ENCODE results near the gene UGT1A3. TPM values are rescaled to one million over a fixed set of nuclear protein-coding genes. Genes with fewer than 3 reads are reported as not detected.

UGT1A3 gene
- total and polyA plus RNA-seq, 7 experiments from 2014 or later = not detected

GRCh38 chr2:233688341-233688740 is 40.5 kb upstream of the UGT1A3 start:
- CTCF ChIA-PET = no interaction called here
- H3K4me3 Mint-ChIP-seq = no peak overlapping the region
- peaks cover 4 to 20% (median 6%) of the 10 kb centered on the region in 5 donors for H3K27me3 Mint-ChIP-seq
- Histone ChIP-seq H3K9me3 (ENCODE audit: control insufficient read depth in 2 of 3, low read length in 3 of 3) (no peaks in the 10 kb centered on the region), H3K27ac (ENCODE audit: low read depth, low read length) (no peak overlapping the region), H3K4me1 (ENCODE audit: control insufficient read depth in 2 of 2, insufficient read depth in 2 of 2, low read length in 2 of 2) (no peaks in the 10 kb centered on the region), H3K4me3 (ENCODE audit: low read length) (no peak overlapping the region), H3K27me3 (ENCODE audit: control insufficient read depth in 2 of 2, insufficient read depth in 2 of 2, low read length in 2 of 2) (no peaks in the 10 kb centered on the region), H3K36me3 (ENCODE audit: control insufficient read depth in 2 of 3, insufficient read depth in 3 of 3, low read length in 3 of 3) (no peaks in the 10 kb centered on the region)
- H3K36me3 Mint-ChIP-seq = peaks cover 0 to 4% (median 0%) of the 10 kb centered on the region in 5 donors
- intact Hi-C loops (cut with micrococcal nuclease) = no loop called here
- H3K27ac Mint-ChIP-seq = no peak overlapping the region
- no peaks in the 10 kb centered on the region for H3K4me1 Mint-ChIP-seq
- DNase-seq (no peak), ATAC-seq (no peak)
- peaks cover 0 to 2% (median 0%) of the 10 kb centered on the region in 11 donors for H3K9me3 Mint-ChIP-seq
- POLR2A ChIA-PET = no interaction called here

GRCh38 chr2:233689031-233689430 is 39.8 kb upstream of the UGT1A3 start:
- H3K9me3 Mint-ChIP-seq = peaks cover 0 to 2% (median 0%) of the 10 kb centered on the region in 11 donors
- peak; percentile 29 for ATAC-seq
- H3K27me3 ChIP-seq (ENCODE audit: control insufficient read depth in 2 of 2, insufficient read depth in 2 of 2, low read length in 2 of 2) = no peaks in the 10 kb centered on the region
- no peaks in the 10 kb centered on the region for H3K9me3 ChIP-seq (ENCODE audit: control insufficient read depth in 2 of 3, low read length in 3 of 3)
- DNase-seq = no peak
- H3K27me3 Mint-ChIP-seq = peaks cover 4 to 20% (median 6%) of the 10 kb centered on the region in 5 donors
- no peaks in the 10 kb centered on the region for H3K4me1 ChIP-seq (ENCODE audit: control insufficient read depth in 2 of 2, insufficient read depth in 2 of 2, low read length in 2 of 2)
- no peak overlapping the region for H3K4me3 Mint-ChIP-seq
- H3K4me3 ChIP-seq (ENCODE audit: low read length) = no peak overlapping the region
- no peak overlapping the region for H3K27ac ChIP-seq (ENCODE audit: low read depth, low read length)
- peaks cover 0 to 4% (median 0%) of the 10 kb centered on the region in 5 donors for H3K36me3 Mint-ChIP-seq
- ChIA-PET POLR2A (no interaction called here), CTCF (no interaction called here)
- H3K4me1 Mint-ChIP-seq = no peaks in the 10 kb centered on the region
- intact Hi-C loops (cut with micrococcal nuclease) = no loop called here
- H3K27ac Mint-ChIP-seq = no peak overlapping the region
- no peaks in the 10 kb centered on the region for H3K36me3 ChIP-seq (ENCODE audit: control insufficient read depth in 2 of 3, insufficient read depth in 3 of 3, low read length in 3 of 3)

DNA sequence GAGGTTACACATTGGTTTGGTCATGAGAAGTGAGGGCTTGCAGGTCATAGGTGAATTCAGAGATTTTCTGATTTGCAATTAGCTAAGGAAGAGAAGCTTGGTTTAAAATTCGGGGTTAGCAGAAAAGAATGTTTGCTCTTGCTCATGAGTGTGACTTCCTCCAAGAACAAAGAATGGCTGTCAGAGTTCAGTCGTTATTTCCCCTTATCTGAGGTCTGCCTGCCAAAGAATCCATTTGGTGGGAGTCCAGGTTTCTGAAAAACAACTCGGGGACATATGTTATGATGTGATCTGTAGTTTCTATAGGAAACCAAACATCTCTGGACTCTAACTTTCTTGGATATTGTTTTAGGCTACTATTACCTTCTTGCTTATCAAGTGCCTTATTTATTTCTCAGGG is 39.3 kb upstream of the UGT1A3 start:
- no peaks in the 10 kb centered on the region for H3K9me3 ChIP-seq (ENCODE audit: control insufficient read depth in 2 of 3, low read length in 3 of 3)
- intact Hi-C loops (cut with micrococcal nuclease) = no loop called here
- no peaks in the 10 kb centered on the region for H3K4me1 Mint-ChIP-seq
- no peak overlapping the region for H3K27ac ChIP-seq (ENCODE audit: low read depth, low read length)
- no peak overlapping the region for H3K27ac Mint-ChIP-seq
- H3K9me3 Mint-ChIP-seq = peaks cover 0 to 2% (median 0%) of the 10 kb centered on the region in 11 donors
- H3K4me1 ChIP-seq (ENCODE audit: control insufficient read depth in 2 of 2, insufficient read depth in 2 of 2, low read length in 2 of 2) = no peaks in the 10 kb centered on the region
- ATAC-seq = no peak
- H3K36me3 Mint-ChIP-seq = peaks cover 0 to 4% (median 0%) of the 10 kb centered on the region in 5 donors
- no peak overlapping the region for H3K4me3 ChIP-seq (ENCODE audit: low read length)
- no peaks in the 10 kb centered on the region for H3K36me3 ChIP-seq (ENCODE audit: control insufficient read depth in 2 of 3, insufficient read depth in 3 of 3, low read length in 3 of 3)
- no peak overlapping the region for H3K4me3 Mint-ChIP-seq
- no peaks in the 10 kb centered on the region for H3K27me3 ChIP-seq (ENCODE audit: control insufficient read depth in 2 of 2, insufficient read depth in 2 of 2, low read length in 2 of 2)
- ChIA-PET CTCF (no interaction called here), POLR2A (no interaction called here)
- DNase-seq = no peak
- H3K27me3 Mint-ChIP-seq = peaks cover 4 to 20% (median 6%) of the 10 kb centered on the region in 5 donors

DNA sequence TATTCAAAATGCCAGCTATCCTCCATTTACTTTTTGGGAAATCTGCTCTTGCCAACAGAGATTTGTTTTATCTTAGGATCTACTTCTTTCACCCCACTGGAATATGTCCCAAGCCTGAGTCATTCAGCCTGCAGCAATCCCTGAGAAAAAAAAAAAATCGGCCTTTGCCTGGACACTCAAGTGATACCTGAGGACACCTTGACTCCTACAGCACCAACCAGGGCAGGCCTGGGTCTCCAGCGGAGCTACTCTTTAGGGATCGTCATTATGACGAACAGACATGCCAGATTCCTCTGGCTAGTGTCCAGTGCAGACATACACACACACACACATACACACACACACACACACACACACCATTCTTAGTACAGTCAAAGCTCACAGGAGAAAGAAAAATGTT is 38.4 kb upstream of the UGT1A3 start:
- ATAC-seq (no peak), DNase-seq (no peak)
- Histone ChIP-seq H3K27me3 (ENCODE audit: control insufficient read depth in 2 of 2, insufficient read depth in 2 of 2, low read length in 2 of 2) (no peaks in the 10 kb centered on the region), H3K9me3 (ENCODE audit: control insufficient read depth in 2 of 3, low read length in 3 of 3) (no peaks in the 10 kb centered on the region), H3K4me1 (ENCODE audit: control insufficient read depth in 2 of 2, insufficient read depth in 2 of 2, low read length in 2 of 2) (no peaks in the 10 kb centered on the region), H3K27ac (ENCODE audit: low read depth, low read length) (no peak overlapping the region), H3K4me3 (ENCODE audit: low read length) (no peak overlapping the region), H3K36me3 (ENCODE audit: control insufficient read depth in 2 of 3, insufficient read depth in 3 of 3, low read length in 3 of 3) (no peaks in the 10 kb centered on the region)
- Mint-ChIP-seq H3K27ac (no peak overlapping the region), H3K36me3 (peaks cover 0 to 4% (median 0%) of the 10 kb centered on the region in 5 donors), H3K4me3 (no peak overlapping the region), H3K4me1 (no peaks in the 10 kb centered on the region), H3K9me3 (peaks cover 0 to 2% (median 0%) of the 10 kb centered on the region in 11 donors), H3K27me3 (peaks cover 4 to 18% (median 6%) of the 10 kb centered on the region in 5 donors)
- POLR2A ChIA-PET = interaction anchor here (0.7 kb wide), 1 partner anchor 1837 kb away, joined by 3 read pairs; no protein-coding TSS in a partner anchor
- CTCF ChIA-PET = interaction anchor here (0.5 kb wide), 1 partner anchor 1548 kb away, joined by 3 read pairs; no protein-coding TSS in a partner anchor
- intact Hi-C loops (cut with micrococcal nuclease) = no loop called here

GRCh38 chr2:233691443-233692433 is 37.1 kb upstream of the UGT1A3 start:
- H3K4me3 ChIP-seq (ENCODE audit: low read length) = no peak overlapping the region
- peaks cover 0 to 6% (median 0%) of the 10 kb centered on the region in 5 donors for H3K36me3 Mint-ChIP-seq
- peaks cover 0 to 2% (median 0%) of the 10 kb centered on the region in 11 donors for H3K9me3 Mint-ChIP-seq
- intact Hi-C loops (cut with micrococcal nuclease) = no loop called here
- no peak overlapping the region for H3K4me3 Mint-ChIP-seq
- CTCF ChIA-PET = no interaction called here
- H3K27me3 Mint-ChIP-seq = peaks cover 2 to 24% (median 4%) of the 10 kb centered on the region in 5 donors
- no peak overlapping the region for H3K27ac ChIP-seq (ENCODE audit: low read depth, low read length)
- H3K9me3 ChIP-seq (ENCODE audit: control insufficient read depth in 2 of 3, low read length in 3 of 3) = no peaks in the 10 kb centered on the region
- H3K27me3 ChIP-seq (ENCODE audit: control insufficient read depth in 2 of 2, insufficient read depth in 2 of 2, low read length in 2 of 2) = no peaks in the 10 kb centered on the region
- no peaks in the 10 kb centered on the region for H3K36me3 ChIP-seq (ENCODE audit: control insufficient read depth in 2 of 3, insufficient read depth in 3 of 3, low read length in 3 of 3)
- H3K4me1 Mint-ChIP-seq = no peaks in the 10 kb centered on the region
- ATAC-seq (no peak), DNase-seq (no peak)
- H3K27ac Mint-ChIP-seq = no peak overlapping the region
- POLR2A ChIA-PET = no interaction called here
- H3K4me1 ChIP-seq (ENCODE audit: control insufficient read depth in 2 of 2, insufficient read depth in 2 of 2, low read length in 2 of 2) = no peaks in the 10 kb centered on the region

GRCh38 chr2:233692648-233693047 is 36.2 kb upstream of the UGT1A3 start, which contains the start of gene UGT1A6:
Gene UGT1A6 (plus strand): TSS chr2:233692890. CDS start chr2:233693005, 115 bp downstream.
- H3K4me1 ChIP-seq (ENCODE audit: control insufficient read depth in 2 of 2, insufficient read depth in 2 of 2, low read length in 2 of 2) = no peaks in the 10 kb centered on the region
- H3K27ac Mint-ChIP-seq = peak within 1 kb of the TSS in 1 of 9 donors; percentile 77
- no peaks in the 10 kb centered on the region for H3K4me1 Mint-ChIP-seq
- POLR2A ChIA-PET = no interaction called here
- H3K27me3 ChIP-seq (ENCODE audit: control insufficient read depth in 2 of 2, insufficient read depth in 2 of 2, low read length in 2 of 2) = no peaks in the 10 kb centered on the region
- no peak within 1 kb of the TSS for H3K27ac ChIP-seq (ENCODE audit: low read depth, low read length)
- no peak for DNase-seq
- no peaks in the 10 kb centered on the region for H3K9me3 ChIP-seq (ENCODE audit: control insufficient read depth in 2 of 3, low read length in 3 of 3)
- no peak within 1 kb of the TSS for H3K4me3 Mint-ChIP-seq
- peaks cover 0 to 2% (median 0%) of the 10 kb centered on the region in 11 donors for H3K9me3 Mint-ChIP-seq
- intact Hi-C loops (cut with micrococcal nuclease) = no loop called here
- H3K4me3 ChIP-seq (ENCODE audit: low read length) = no peak within 1 kb of the TSS
- no peaks in the 10 kb centered on the region for H3K36me3 ChIP-seq (ENCODE audit: control insufficient read depth in 2 of 3, insufficient read depth in 3 of 3, low read length in 3 of 3)
- ATAC-seq = no peak
- peaks cover 0 to 6% (median 0%) of the 10 kb centered on the region in 5 donors for H3K36me3 Mint-ChIP-seq
- CTCF ChIA-PET = no interaction called here
- peaks cover 0 to 31% (median 4%) of the 10 kb centered on the region in 5 donors for H3K27me3 Mint-ChIP-seq

Measured in naive thymus-derived CD4-positive, alpha-beta T cell (primary cell).